Panc1 (cell line): Measurements from ENCODE around the gene DPEP2. TPM values are rescaled to one million over a fixed set of nuclear protein-coding genes. Genes with fewer than 3 reads are reported as not detected.

Source experiments
- ATAC-seq: fragments of 200-7000 bp; cut with Tn5 transposase; 2 replicates; pipeline ENCODE4 v1.9.1; 2020; ENCODE audit warnings: mild to moderate bottlenecking, moderate library complexity
- BruUV-seq: library from RNA; stranded (reverse); fragments of 400-500 nt; replicated peaks from 2 replicates; lab custom pipeline; 2021; lab: Mats Ljungman, UMichigan
- CTCF ChIA-PET: fragments of 300-600 bp; sonication (Branson Sonifier 250); formaldehyde crosslinking; loops from one replicate; lab custom pipeline; 2022; ENCODE audit warnings: antibody characterized with exemption; lab: Charles Lee
- POLR2A ChIA-PET: fragments of 300-600 bp; sonication (Branson Sonifier 250); formaldehyde crosslinking; loops from one replicate; lab custom pipeline; 2022; ENCODE audit warnings: antibody characterized with exemption; lab: Charles Lee
- DNase-seq: peaks from one replicate; pipeline ENCODE4 v3.0.0-alpha.2; 2010; ENCODE audit warnings: low read depth, low spot score
- H3K27ac ChIP-seq: 2 replicates; pipeline ENCODE4 v1.5.1; 2011; ENCODE audit warnings: mild to moderate bottlenecking, low read length, inconsistent platforms
- H3K27me3 ChIP-seq: fragments of 200-500 bp; sonication (Bioruptor generic); 2 replicates; pipeline ENCODE4 v1.6.0; 2014; ENCODE audit warnings: low read length, inconsistent platforms; ENCODE audit not compliant: control insufficient read depth, insufficient read depth
- H3K36me3 ChIP-seq: fragments of 200-500 bp; sonication (Bioruptor generic); 2 replicates; pipeline ENCODE4 v1.5.1; 2014; ENCODE audit warnings: inconsistent platforms, mild to moderate bottlenecking, low read length, moderate library complexity; ENCODE audit not compliant: control insufficient read depth, insufficient read depth
- H3K4me1 ChIP-seq: 2 replicates; pipeline ENCODE4 v1.5.1; 2011; ENCODE audit warnings: inconsistent platforms, mild to moderate bottlenecking, low read length, moderate library complexity; ENCODE audit not compliant: control insufficient read depth, insufficient read depth
- H3K4me3 ChIP-seq, 2 experiments: 2 replicates each; pipeline ENCODE4 v1.5.1; 2011 to 2012; ENCODE audit warnings: low read depth in 2 of 2, low read length in 2 of 2, mild to moderate bottlenecking in 2 of 2, inconsistent platforms in 1 of 2, moderate library complexity in 1 of 2
- H3K9me3 ChIP-seq: fragments of 200-500 bp; sonication (Bioruptor generic); 2 replicates; pipeline ENCODE4 v1.5.1; 2014; ENCODE audit warnings: low read depth, mild to moderate bottlenecking, inconsistent platforms, low read length, moderate library complexity; ENCODE audit not compliant: control insufficient read depth, insufficient read depth
- POLR2AphosphoS5 ChIP-seq: IDR thresholded peaks from 2 replicates; pipeline ENCODE4 v1.6.1; 2012; ENCODE audit warnings: mild to moderate bottlenecking, low read depth, low read length, moderate library complexity
- SIN3A ChIP-seq: IDR thresholded peaks from 2 replicates; pipeline ENCODE4 v1.6.1; 2012; ENCODE audit warnings: low read depth, mild to moderate bottlenecking, low read length, moderate library complexity, borderline replicate concordance; ENCODE audit not compliant: insufficient read depth
- TCF7L2 ChIP-seq: IDR thresholded peaks from 2 replicates; pipeline ENCODE4 v1.6.1; 2011; ENCODE audit warnings: mild to moderate bottlenecking, low read depth, low read length, inconsistent platforms
- in situ Hi-C: cut with HindIII; loops from 2 replicates; pipeline ENCODE4 v1.10.0; 2016; ENCODE audit warnings: low sequenced_read_pairs, low pct_unique_long_range_greater_than_20kb
- intact Hi-C: fragments of 100-400 bp; cut with micrococcal nuclease; formaldehyde crosslinking; loops from one replicate; pipeline ENCODE4 v1.10.0; 2022; ENCODE audit not compliant: unreplicated experiment
- total RNA-seq: library from RNA; stranded (reverse); gene quantifications from one replicate; pipeline ENCODE4 v1.2.1, GENCODE V29; 2021; ENCODE audit not compliant: unreplicated experiment
- TF ChIP-seq, protein P1 (sequence below), 2 experiments: IDR thresholded peaks; 2 replicates each; pipeline ENCODE4 v1.6.1; 2011 to 2012; ENCODE audit warnings: low read depth in 2 of 2, control low read depth in 1 of 2, low read length in 1 of 2, mild to moderate bottlenecking in 1 of 2, moderate library complexity in 1 of 2; ENCODE audit not compliant: insufficient read depth in 1 of 2
- TF ChIP-seq, protein P2 (sequence below): fragments of 450-650 bp; IDR thresholded peaks from 2 replicates; pipeline ENCODE4 v1.5.1; 2017; ENCODE audit warnings: mild to moderate bottlenecking

DPEP2 gene
- total RNA-seq, 1 experiment from 2014 or later = not detected

DNA sequence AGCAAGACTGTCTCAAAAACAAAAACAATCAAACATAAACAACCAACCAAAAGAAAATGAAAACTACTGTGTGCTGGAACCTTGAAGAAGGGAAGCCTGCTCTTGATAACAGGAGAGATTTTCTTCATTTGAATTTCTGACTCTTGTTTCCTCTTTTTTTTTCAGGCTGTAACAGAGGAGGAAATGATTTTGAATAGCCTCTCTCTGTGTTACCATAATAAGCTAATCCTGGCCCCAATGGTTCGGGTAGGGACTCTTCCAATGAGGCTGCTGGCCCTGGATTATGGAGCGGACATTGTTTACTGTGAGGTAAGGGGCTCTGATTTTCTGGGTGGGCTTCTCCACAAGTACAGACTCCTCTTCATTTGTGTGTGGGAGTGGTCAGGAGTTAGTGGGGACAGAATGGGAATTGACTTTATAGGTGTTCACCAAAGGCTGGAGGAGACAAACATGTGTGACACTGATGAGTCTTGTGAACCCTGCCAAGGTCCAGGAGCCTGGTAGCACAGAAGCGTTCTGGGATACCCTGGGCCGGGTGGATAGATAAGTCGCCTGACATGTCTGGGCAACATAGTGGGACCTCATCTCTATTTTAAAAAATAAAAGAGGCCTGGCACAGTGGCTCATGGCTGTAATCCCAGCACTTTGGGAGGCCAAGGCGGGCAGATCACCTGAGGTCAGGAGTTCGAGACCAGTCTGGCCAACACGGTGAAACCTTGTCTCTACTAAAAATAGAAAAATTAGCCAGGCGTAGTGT, 38.7 kb upstream of the DPEP2 start:
- CTCF ChIA-PET = no interaction called here
- TF ChIP-seq POLR2AphosphoS5 (no peak), TCF7L2 (no peak), SIN3A (no peak)
- TF ChIP-seq, protein P1, sequence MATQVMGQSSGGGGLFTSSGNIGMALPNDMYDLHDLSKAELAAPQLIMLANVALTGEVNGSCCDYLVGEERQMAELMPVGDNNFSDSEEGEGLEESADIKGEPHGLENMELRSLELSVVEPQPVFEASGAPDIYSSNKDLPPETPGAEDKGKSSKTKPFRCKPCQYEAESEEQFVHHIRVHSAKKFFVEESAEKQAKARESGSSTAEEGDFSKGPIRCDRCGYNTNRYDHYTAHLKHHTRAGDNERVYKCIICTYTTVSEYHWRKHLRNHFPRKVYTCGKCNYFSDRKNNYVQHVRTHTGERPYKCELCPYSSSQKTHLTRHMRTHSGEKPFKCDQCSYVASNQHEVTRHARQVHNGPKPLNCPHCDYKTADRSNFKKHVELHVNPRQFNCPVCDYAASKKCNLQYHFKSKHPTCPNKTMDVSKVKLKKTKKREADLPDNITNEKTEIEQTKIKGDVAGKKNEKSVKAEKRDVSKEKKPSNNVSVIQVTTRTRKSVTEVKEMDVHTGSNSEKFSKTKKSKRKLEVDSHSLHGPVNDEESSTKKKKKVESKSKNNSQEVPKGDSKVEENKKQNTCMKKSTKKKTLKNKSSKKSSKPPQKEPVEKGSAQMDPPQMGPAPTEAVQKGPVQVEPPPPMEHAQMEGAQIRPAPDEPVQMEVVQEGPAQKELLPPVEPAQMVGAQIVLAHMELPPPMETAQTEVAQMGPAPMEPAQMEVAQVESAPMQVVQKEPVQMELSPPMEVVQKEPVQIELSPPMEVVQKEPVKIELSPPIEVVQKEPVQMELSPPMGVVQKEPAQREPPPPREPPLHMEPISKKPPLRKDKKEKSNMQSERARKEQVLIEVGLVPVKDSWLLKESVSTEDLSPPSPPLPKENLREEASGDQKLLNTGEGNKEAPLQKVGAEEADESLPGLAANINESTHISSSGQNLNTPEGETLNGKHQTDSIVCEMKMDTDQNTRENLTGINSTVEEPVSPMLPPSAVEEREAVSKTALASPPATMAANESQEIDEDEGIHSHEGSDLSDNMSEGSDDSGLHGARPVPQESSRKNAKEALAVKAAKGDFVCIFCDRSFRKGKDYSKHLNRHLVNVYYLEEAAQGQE (IDR thresholded peaks at IDR 0.05; ENCODE audit: insufficient read depth in 1 of 2, low read depth in 2 of 2, low read length in 1 of 2) = no peak
- TF ChIP-seq, protein P2, sequence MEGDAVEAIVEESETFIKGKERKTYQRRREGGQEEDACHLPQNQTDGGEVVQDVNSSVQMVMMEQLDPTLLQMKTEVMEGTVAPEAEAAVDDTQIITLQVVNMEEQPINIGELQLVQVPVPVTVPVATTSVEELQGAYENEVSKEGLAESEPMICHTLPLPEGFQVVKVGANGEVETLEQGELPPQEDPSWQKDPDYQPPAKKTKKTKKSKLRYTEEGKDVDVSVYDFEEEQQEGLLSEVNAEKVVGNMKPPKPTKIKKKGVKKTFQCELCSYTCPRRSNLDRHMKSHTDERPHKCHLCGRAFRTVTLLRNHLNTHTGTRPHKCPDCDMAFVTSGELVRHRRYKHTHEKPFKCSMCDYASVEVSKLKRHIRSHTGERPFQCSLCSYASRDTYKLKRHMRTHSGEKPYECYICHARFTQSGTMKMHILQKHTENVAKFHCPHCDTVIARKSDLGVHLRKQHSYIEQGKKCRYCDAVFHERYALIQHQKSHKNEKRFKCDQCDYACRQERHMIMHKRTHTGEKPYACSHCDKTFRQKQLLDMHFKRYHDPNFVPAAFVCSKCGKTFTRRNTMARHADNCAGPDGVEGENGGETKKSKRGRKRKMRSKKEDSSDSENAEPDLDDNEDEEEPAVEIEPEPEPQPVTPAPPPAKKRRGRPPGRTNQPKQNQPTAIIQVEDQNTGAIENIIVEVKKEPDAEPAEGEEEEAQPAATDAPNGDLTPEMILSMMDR = no peak
- no peaks in the 10 kb centered on the region for H3K27me3 ChIP-seq
- DNase-seq (no peak), ATAC-seq (no peak)
- no peaks in the 10 kb centered on the region for H3K36me3 ChIP-seq
- no peaks in the 10 kb centered on the region for H3K9me3 ChIP-seq
- no peak overlapping the region for H3K4me3 ChIP-seq
- in situ Hi-C loops = no loop called here
- no peaks in the 10 kb centered on the region for H3K4me1 ChIP-seq
- no peak overlapping the region for H3K27ac ChIP-seq
- no TSS peak for BruUV-seq
- intact Hi-C loops = no loop called here
- POLR2A ChIA-PET = no interaction called here

DNA sequence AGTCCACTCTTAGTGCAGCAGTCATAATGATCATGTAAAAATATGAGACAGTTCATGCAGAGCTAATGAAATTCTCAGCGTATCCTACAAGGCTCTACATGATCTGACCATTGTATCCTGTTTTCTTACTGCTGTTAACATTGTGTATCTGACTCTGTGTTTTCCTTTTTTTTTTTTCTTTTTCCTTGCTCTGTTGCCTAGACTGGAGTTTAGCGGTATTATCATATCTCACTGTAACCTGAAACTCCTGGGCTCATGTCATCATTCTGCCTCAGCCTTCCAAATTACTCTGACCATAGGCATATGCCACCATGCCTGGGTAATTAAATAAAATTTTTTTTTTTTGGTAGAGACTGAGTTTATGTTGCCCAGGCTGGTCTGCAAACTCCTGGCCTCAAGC, 35.9 kb upstream of the DPEP2 start:
- ATAC-seq (no peak), DNase-seq (no peak)
- no peaks in the 10 kb centered on the region for H3K36me3 ChIP-seq
- BruUV-seq = no TSS peak
- CTCF ChIA-PET = no interaction called here
- no peaks in the 10 kb centered on the region for H3K9me3 ChIP-seq
- in situ Hi-C loops = no loop called here
- no peak overlapping the region for H3K27ac ChIP-seq
- H3K4me3 ChIP-seq = no peak overlapping the region
- no peaks in the 10 kb centered on the region for H3K4me1 ChIP-seq
- POLR2A ChIA-PET = no interaction called here
- intact Hi-C loops = no loop called here
- no peaks in the 10 kb centered on the region for H3K27me3 ChIP-seq
- TF ChIP-seq SIN3A (no peak), POLR2AphosphoS5 (no peak), TCF7L2 (no peak)
- TF ChIP-seq, protein P2 = no peak
- TF ChIP-seq, protein P1 (IDR thresholded peaks at IDR 0.05; ENCODE audit: insufficient read depth in 1 of 2, low read depth in 2 of 2, low read length in 1 of 2) = no peak
